ENCODE results near the gene MAGEF1.

MAGEF1 gene, protein sequence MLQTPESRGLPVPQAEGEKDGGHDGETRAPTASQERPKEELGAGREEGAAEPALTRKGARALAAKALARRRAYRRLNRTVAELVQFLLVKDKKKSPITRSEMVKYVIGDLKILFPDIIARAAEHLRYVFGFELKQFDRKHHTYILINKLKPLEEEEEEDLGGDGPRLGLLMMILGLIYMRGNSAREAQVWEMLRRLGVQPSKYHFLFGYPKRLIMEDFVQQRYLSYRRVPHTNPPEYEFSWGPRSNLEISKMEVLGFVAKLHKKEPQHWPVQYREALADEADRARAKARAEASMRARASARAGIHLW
- total RNA-seq = 7.2 to 16.9 (median 11.7) reads per million in 4 experiments

DNA sequence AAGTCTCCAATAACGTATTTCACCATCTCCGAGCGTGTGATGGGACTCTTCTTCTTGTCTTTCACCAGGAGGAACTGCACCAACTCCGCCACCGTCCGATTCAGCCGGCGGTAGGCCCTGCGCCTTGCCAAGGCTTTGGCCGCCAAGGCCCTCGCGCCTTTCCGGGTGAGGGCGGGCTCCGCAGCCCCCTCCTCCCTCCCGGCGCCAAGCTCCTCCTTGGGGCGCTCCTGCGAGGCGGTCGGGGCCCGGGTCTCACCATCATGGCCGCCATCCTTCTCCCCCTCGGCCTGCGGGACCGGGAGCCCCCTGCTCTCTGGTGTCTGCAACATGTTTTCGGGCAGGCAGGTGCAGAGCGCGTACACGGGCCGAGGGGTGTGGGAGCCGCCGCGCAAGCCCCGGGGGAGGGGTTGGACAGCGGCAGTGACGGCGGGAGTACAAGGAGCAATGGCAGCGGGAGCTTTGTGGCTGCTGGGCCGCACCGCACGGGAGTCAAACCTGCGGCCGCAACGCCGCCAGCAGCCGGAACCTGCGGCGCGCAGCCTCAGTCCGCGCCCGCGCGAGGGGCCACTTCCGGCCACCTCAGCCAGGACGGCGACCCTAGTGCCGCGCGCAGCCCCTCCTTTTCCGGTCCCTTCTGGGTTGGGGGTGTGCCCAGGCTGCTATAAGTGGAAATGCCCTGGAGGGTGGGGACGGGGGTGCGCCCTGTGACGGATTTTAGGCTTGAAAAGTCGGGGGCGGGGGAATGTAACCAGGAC, at the start of gene MAGEF1:
Gene MAGEF1 (minus strand): TSS at position 572 of the 755 bp plus-strand sequence. CDS start 243 bp downstream, at position 329.
- DNase-seq = peak; percentile 67

DNA sequence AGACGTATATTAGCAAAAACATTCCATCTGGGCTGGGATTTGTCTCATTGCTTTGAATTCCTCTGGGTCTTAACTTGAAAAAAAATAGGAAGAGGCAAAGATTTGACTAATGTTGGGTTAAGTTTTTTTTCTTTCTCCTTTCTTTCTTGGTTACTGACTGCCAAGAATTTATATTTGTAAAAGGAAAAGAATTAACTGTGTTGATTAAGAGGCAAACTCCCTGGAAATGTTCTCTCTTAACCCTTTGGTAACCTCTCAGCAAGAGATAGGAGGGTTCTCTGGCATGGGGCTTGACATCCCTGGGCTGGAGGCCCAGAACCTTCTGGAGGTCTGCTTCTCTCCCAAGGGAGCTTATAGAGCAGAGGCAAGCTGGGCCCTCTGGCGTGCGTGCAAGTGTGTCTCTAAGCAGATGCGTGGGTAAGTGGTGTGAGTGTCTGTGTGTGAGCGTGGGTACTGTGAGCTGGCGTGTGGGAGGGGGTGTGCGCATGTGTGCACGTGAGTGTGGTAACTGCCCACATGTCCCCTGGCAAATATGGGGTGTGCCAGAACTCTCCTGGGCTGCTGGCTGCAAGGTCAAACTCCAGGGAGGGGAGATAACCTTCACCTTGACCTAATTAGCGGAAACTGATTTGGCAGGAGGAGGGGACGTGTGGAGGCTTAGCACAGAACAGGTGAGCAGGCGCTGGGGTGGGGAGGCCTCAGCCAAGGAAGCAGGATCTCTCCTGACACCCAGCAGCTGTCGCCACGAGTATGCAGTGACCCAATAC, 49.4 kb upstream of the MAGEF1 start:
- no peak for DNase-seq

DNA sequence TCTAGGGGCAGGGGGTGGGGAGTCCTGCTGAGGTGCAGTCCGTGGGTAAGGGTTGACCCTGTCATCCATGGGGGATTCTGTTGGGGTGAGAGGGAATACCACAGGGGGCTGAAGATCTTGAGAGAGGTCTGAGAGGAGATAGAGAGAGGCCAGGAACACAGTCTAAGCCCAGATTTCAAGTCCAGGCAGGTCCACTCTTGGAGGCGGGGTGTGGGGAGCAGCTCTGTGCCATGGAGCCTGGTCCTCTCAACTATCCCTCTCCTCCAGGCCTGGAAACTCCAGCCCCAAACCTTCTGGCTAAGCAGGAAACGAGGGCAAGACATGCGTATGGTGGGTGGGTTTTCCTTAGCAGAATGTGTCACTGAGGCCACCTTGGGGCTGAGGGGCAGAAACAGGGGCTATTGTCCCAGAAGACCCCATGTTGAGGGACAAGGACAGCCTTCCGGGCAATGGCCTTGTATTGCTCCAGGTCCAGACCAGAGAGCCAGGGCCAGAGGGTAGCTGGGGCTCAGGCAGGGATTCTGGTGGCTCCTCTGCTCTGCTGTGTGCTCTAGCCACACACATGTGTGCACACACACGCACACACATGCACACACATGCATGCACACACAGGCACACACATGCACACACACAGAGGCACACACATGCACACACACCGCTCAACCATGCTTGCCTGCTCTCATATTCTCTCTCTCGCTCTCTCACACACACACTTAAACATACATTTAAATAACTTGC, 48.6 kb upstream of the MAGEF1 start:
- no peak for DNase-seq

DNA sequence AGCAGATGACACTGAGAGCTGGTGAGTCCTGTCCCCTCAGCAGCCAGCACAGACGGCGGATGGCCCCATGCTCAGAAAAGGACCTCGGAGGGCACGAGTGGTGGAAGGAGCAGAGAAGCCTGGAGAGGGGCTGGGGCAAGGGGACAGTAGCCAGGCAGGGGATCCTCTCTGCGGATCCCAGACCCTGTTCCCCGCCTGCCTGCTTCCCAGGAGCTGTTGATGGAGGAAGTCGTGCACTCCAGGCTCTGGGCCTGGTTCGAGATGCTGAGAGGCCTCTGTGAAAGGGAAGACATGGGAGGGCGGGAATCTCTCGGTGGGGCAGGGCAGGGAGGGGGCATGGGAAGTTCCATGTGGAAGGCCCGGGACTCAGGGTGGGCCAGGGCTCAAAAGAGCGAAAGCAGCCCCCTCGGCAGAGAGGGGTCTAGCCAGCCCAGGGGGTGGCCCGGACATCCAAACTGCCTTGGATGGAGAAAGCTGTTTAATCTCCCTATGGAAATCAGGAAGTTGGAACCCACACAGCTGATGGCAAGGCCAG, 47.9 kb upstream of the MAGEF1 start:
- no peak for DNase-seq

DNA sequence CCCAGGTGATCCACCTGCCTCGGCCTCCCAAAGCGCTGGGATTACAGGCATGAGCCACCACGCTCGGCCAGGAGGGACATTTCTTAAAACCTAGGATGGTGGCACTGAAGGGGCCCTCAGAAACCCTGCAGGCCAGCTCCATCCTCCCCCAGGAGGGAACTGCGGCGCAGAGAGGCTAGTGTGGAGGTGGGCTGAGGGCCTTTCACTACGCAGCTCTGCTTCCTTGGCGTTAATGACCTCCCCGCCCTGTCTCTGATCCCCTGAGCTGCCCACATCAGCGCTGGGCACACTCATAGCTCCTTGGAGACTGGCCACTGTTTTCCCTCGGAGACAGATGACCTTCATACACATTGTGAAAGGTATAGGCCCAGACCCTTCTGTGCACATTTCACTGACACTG, 46.2 kb upstream of the MAGEF1 start:
- DNase-seq = no peak

DNA sequence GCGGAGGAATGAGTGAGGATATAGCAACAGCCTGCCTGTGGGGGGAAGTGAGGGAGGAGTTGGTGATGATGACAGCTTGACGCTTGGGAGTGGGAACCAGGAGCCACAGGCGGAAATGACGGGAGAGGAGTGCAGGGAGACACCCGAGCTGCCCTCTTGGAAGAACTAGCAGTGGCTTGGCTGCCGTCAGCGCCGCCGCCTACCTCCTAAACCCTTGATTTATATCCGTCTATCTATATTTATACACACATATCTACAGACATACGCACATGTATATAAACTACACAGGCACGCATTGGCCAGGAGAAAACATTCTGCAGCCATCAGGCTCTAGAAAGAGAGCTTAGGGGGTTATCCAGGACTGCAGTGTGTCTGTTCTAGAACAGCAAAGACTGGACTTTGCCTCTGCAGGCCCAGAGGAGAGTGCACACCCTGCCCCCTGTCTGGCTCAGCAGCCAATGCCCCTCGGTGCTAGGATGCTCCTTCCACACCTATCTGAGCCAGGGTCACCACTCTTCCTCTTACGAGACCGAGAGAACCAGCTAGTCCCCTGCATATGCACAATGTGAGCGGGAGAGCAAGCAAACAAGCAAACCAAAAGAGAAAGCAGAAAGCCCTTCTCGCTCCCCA, 45.3 kb upstream of the MAGEF1 start:
- DNase-seq = no peak

DNA sequence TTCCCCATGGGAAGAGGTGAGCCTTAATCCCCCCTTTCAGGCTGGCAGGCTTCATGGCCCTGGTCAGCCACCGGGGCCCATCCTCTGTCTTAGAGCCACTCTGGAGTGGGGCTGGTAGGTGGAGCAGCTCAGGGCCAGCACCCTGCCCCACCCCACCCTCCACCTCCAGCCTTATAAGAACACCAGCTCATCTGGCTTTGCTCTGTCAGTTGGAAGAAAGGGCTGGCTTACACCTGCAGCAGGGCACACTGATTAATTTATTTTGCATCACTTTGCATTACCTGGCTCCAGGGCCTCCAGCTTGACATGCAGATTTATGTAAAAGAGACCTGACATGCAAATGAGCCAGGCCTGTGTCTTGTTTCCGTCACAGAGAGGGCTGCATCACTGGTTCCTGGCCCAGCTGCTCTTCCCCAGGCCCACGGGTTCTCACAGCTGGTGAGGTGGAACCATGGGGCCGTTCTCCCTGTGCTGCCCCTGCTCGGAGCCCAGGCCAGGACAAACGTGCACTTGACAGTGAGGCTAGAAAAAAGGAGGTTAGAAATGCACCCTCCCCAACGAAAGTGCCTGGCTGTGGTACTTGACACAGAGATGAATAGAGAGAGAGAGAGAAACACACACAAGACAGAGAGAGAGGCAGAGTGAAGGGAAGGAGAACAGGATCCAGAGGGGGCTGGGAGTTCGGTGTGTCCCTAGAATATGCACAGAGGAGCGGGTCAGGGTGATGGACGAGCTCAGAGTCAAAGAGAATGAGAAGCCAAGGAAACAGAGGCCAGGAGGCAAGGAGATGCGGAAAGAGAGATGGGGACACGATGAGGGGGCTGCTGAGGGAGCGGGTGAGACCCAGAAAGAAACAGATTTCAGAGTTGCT, 44.5 kb upstream of the MAGEF1 start:
- DNase-seq = no peak

DNA sequence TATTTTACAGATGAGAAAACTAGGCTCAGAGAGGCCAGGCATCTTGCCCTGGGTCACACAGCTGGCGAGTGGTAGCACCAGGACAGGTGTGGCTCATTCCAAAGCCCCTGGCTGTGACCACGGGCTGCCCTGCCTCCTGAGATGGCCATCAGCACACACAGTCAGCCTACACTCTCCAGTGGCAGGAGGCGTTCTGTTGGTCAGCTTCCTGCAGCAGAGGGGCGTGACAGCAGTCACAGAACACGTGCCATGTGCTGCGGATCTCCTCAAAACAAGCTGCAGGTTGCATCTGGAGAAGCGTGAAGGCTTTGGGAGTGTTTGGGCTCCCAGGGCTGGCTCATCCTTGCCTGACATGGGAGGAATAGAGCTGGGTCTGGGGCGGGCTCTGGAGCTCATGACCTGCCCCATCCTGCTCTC, 43.5 kb upstream of the MAGEF1 start:
- no peak for DNase-seq

DNA sequence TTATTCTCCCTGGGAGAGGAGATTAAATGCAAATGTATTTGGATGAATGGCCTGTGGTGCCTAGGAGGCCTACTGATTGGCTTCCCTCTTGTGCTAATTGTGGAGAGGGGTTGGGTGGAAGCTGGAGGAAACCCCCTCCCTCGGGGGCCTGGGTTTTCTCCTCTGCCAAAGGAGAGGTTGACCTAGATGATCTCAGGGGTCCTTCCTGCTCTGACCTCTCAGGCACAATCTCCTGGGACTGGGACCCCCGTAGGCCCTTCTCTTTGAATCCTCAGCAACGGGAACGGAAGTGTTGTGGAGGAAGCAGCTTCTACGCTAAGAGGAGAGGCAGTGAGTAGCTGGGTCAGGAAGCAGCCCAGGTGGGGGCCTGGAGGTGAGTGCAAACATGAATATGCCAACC, 40.5 kb upstream of the MAGEF1 start:
- DNase-seq = no peak

DNA sequence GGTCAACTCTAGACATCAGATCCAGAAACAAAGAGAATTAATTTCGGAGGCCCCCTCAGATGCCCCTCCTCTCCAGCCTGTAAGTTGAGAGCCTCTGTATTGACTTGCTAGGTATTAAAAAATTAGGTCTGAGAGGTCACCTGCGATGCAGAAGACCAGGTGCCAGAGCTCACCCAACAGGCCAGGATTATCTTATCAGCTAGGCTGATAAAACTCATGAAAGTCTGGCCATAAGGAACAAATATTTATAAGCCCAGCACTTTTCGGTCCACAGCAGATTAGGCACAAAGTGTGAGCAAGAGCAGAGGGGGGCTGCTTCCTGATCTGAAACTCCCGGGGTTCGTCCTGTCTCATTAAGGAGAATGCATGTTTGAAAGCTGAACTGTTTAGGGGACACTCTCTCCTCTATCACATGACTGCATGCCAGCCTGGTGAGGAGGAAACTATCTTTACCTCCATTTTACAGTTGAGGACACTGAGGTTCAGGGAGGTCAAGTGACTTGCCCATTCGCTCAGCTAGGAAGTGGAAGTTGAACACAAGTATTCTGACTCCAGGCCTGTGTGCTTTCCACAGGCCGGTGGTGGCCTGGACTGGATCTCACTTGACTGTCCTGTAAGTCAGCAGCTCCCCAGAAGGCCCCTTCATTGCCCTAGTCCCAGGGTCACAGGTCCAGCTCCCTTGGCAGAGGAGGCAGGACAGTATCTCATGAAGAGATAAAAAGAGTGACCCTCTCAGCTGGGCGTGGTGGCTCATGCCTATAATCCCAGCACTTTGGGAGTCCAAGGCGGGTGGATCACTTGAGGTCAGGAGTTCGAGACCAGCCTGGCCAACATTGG, 39.6 kb upstream of the MAGEF1 start:
- no peak for DNase-seq

DNA sequence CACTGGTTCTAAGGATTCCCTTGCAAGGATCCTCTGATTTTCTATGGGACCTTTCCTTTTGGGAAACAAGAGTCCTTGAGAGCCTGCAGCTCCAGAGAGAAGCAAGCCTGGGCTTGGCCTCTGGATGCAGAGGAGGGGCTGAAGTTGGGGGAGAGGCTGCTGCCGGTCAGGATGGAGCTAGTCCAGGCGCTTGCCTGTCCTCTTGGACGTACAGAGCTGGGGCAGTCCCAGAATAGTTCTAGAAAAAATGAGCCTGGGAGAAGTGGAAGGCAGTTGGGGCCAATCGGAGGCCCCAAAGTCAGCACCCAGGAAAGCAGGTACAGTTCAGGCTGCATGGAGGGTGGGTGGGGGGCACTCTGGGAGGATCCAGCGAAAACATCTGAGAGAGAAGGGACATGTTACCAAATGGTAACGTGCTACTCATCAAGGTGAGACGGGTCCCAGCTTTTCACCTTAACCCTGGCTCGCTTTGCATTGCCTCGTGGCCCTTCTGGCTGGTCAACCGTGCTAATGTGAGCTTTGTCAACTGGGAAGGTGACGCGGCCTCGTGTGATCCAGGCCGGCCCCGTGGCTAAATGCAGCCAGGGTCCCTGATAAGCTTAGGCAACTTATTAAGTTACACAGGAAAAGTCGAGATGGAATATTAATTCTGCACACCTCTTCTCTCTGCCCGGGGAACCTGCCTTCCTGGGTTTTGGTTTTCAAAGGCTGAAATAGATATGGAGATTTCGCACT, 38.7 kb upstream of the MAGEF1 start:
- no peak for DNase-seq

DNA sequence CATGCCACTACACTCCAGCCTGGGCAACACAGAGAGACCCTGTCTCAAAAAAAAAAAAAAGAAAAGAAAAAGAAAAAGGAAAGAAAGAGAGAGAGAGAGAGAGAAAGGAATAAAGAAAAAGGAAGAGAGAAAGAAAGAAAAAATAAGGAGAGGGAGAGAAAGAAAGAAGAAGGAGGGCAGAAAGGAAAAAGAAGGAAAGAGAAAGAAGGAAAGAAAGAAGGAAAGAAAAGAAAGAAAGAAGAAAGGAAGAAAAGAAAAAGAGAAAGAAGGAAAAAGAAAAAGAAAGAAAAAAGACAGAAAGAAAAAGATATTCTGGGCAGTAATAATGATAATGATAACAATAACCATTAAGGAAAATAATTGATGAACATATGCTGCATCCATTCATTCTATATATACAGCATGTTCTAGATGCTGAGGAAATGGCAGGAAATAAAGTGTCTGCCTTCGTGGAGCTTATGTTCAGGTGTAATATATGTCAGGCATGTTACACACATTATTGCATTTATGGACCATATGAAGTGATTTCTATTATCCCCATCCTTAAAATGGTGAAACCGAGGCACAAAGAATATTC, 37.4 kb upstream of the MAGEF1 start:
- DNase-seq = no peak

DNA sequence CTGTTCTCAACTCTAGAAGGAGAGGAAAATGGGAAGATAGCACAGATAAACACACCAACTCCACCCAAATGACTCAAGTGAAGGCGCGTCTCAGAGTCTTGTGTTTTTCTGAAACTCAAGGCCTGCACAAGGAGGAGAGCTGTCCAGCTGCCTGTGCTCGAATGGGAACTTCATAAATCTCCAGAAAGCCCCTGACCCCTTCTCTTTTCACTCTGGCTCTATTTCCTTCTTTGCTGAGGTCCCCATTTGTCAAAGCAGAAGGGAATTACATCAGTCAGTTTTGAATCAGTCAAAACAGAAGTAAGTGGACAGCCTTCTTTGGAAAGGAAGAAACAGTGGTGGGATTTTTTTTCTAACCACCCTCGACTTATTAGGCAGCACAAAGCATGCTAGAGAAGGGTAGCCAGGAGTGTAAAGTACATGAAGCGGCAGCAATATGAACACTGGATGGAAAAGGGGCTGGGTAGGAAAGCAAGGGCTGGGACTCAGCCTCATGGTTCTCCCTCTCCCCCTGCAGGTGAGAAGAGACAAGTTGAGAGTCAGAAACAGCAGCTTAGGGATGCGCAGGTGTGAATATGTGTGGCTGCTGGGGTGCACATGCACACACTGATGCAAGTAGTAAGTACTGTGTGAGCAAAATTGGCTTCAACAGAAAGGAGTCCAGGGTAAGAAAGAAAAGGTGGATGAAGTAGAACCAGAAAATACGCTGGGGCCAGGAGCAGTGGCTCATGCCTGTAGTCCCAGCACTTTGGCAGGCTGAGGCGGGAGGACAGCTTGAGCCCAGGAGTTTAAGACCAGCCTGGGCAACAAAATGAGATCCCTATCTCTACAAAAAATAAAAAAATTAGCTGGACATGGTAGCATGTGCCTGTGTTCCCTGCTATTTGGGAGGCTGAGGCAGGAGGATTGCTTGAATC, 36.6 kb upstream of the MAGEF1 start:
- no peak for DNase-seq

DNA sequence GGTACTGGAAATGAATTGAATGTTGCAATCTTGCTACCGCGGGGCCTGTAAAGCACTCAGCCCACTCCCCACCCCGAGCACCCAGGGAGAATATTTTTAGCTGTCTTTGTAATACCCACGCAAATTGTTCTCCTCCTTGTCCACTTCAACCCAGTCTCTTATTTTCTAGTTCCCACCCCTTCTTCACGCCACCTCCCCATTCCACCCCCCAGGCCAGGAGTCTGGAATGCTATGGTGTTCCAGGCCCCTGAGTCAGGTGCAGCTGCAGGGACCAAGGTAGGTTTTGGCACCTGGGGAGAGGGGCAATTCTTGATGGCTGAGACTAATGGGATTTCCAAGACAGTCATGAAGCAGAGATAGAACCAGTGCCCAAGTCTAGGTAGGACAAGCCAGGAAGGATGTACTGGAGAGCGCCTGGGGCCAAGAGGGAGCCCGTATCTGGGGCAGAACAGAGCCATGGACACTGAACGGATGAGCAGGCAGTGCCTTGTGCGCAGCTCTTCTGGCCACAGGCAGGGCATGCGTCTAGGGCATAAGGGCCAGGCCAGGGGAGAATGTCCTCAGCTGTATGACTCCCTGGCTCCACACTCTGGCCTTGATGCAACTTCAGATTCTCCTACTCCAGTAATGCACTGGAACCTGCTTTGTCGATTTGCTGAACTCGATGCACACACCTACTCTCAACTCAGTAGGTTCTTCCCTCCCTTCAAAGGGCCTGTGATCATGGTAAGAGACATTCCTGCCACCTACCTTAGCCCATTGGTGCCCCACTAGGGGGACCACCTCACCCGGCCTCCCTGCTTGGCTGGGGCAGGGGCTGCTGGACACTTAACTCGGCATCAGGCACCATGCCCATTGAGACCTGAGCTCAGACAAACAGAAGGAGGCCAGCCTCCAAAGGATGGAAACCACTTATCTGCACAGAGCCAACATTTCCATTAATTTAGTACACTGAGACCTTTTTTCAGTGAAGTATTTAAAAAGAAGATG, 34.6 kb upstream of the MAGEF1 start:
- DNase-seq = no peak

DNA sequence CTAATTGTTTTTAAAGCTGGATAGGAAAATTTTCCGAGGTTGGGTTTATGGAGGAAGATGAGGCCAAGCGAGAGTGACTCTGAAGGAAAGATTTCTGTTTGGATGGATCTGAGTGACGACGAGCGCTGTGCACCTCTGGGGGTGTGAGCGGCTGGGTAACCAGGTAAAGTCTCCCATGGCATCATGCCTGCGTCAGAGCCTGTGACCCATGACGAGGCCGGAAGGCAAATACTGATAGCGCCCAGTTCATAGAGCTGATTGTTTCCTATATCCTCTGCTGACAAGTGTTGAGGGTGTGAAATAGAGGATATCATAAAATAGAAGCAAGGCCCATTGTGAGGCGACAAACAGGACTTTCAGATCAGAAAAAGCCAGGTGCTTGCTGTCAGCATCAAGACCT, 33.7 kb upstream of the MAGEF1 start:
- no peak for DNase-seq

DNA sequence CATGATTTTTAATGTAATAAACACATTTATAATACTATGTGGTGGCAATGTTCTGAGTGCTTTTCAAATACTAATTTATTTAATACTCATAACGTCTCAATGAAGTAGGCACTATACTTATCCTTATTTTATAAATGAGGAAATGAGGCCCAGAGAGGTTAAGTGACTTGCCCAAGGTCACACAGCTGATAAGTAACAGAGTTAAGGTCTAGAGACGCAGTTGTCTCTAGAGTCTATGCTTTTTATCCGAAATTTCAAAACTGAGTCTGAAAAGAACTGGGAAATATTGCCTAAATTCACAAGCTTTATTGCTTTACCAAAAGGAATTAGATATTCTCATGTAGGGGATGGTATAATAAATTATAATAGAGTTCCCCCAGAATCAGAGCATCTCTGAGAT, 31.4 kb upstream of the MAGEF1 start:
- DNase-seq = no peak
